Esophagus muscularis mucosa (tissue), 4 donors: ENCODE measurements around the gene IFITM2. TPM values are rescaled to one million over a fixed set of nuclear protein-coding genes. Genes with fewer than 3 reads are reported as not detected.

ENCODE experiments used
- DNase-seq: peaks from one replicate; pipeline ENCODE4 v3.0.0-alpha.2; 2017; ENCODE audit errors: extremely low spot score
- H3K27ac ChIP-seq, 4 donors: fragments of 200-600 bp; sonication (generic); replicated peaks in 1 of 4; 1 replicate in 3 of 4; 2 replicates in 1 of 4; pipeline ENCODE4 v1.5.1; 2016 to 2019; ENCODE audit warnings: mild to moderate bottlenecking in 1 of 4
- H3K27me3 ChIP-seq, 4 donors: fragments of 200-600 bp; sonication (generic); one replicate each; pipeline versions ENCODE4 v1.5.1 to v1.6.0; 2016 to 2019
- H3K36me3 ChIP-seq, 4 donors: fragments of 200-600 bp; sonication (generic); one replicate each; pipeline ENCODE4 v1.5.1; 2016 to 2019
- H3K4me1 ChIP-seq, 4 donors: fragments of 200-600 bp; sonication (generic); one replicate each; pipeline ENCODE4 v1.5.1; 2016 to 2019
- H3K4me3 ChIP-seq, 4 donors: fragments of 200-600 bp; sonication (generic); 1 replicate in 2 of 4; 2 replicates in 2 of 4; pipeline ENCODE4 v1.5.1; 2016 to 2019; ENCODE audit warnings: mild to moderate bottlenecking in 4 of 4, moderate library complexity in 1 of 4
- H3K9me3 ChIP-seq, 4 donors: fragments of 200-600 bp; sonication (generic); 1 replicate in 3 of 4; 2 replicates in 1 of 4; pipeline ENCODE4 v1.5.1; 2016 to 2019
- EP300 ChIP-seq: sonication (generic); formaldehyde crosslinking; IDR thresholded peaks from one replicate; pipeline ENCODE4 v1.6.1; 2017; ENCODE audit warnings: antibody characterized with exemption
- POLR2A ChIP-seq: fragments of 450-650 bp; IDR thresholded peaks from one replicate; pipeline ENCODE4 v1.6.1; 2017; ENCODE audit warnings: antibody characterized with exemption, moderate library complexity, mild to moderate bottlenecking, low read depth
- POLR2AphosphoS5 ChIP-seq, 2 donors: sonication (generic); formaldehyde crosslinking; IDR thresholded peaks; one replicate each; pipeline ENCODE4 v1.6.1; 2017; ENCODE audit warnings: antibody characterized with exemption in 2 of 2
- WGBS: methylation state at CpG from one replicate; pipeline ENCODE4 v1.1.5; 2018; 5-methylcytosine and 5-hydroxymethylcytosine counted together
- intact Hi-C: fragments of 100-400 bp; cut with DNase I; formaldehyde crosslinking; loops from one replicate; pipeline ENCODE4 v1.15.1; 2023
- small RNA-seq, 3 donors: library from RNA; depleted of rRNA; stranded (forward); fragments of <200 nt; gene quantifications; one replicate each; pipeline ENCODE3, GENCODE V24; 2016
- total RNA-seq, 4 donors: library from RNA; depleted of rRNA; stranded (reverse); fragments of >200 nt; gene quantifications; one replicate each; pipeline versions ENCODE4 v1.1.0 to v1.2.1, GENCODE V29; 2016
- TF ChIP-seq, protein P1 (sequence below), 3 experiments: fragments of 200-600 bp in 2 of 3; fragments of 450-650 bp in 1 of 3; sonication (generic) in 2 of 3; IDR thresholded peaks; one replicate each; pipeline ENCODE4 v1.5.1; 2017 to 2019; ENCODE audit warnings: antibody characterized with exemption in 3 of 3, mild to moderate bottlenecking in 2 of 3, moderate library complexity in 1 of 3

IFITM2 gene
- total RNA-seq, 4 donors from 2014 or later: 92.2 to 235 (median 194) TPM

DNA sequence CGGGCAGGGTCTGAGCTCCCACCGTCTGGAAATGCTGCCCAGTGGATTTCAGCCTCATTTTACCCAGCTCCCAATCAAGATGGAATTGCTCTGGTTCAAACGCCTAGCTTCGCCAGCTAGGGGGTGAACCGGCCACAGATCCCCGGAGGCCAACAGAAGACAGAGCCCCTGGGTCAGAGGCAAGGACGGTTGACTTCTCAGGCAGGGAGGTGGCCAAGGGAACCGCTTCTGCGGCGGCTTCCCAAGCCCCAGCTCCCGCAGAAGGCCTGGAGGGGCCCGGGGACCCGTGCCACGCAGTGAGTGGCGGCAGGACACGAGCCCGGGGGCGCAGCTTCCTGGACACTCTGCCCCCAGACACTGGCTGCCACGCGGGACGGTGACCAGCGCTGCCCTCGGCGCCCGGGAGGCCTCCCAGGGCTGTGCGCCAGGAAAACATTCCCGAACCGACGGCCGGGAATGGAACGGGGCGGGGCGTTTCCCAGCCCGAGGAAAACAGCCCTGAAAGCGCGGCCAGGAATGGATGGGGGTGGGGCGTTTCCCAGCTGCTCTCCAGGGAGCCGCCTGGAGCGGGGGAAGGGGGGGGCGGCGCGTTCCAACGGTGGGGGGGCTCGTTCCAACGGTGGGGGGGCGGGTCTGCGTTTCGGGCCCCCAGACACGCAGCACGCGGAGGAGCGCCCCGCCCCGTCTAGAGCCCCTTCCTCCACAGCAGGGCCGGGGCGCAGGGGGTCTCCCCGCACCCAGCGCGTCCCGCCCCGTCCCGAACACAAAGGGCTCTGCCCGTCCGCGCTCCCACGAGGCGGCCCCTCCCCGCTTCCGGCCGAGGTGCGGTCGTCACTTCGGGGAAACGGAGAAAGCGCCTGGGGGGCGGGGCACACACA lies 48.2 kb downstream of the IFITM2 start:
- Histone ChIP-seq H3K9me3 (peaks cover 0 to 3% (median under 1%) of the 10 kb centered on the region in 4 donors), H3K4me3 (peak overlapping the region; percentile 50 to 66 (median 55)), H3K27me3 (no peaks in the 10 kb centered on the region), H3K27ac (peak overlapping the region; percentile 96 to 99 (median 98)), H3K36me3 (no peaks in the 10 kb centered on the region), H3K4me1 (peaks cover 36 to 65% (median 55%) of the 10 kb centered on the region in 4 donors)
- intact Hi-C loops: no loop called here
- TF ChIP-seq POLR2A: peak; percentile 72
- TF ChIP-seq POLR2AphosphoS5 (IDR thresholded peaks at IDR 0.05): peak; percentile 89 to 92
- TF ChIP-seq, protein P1, sequence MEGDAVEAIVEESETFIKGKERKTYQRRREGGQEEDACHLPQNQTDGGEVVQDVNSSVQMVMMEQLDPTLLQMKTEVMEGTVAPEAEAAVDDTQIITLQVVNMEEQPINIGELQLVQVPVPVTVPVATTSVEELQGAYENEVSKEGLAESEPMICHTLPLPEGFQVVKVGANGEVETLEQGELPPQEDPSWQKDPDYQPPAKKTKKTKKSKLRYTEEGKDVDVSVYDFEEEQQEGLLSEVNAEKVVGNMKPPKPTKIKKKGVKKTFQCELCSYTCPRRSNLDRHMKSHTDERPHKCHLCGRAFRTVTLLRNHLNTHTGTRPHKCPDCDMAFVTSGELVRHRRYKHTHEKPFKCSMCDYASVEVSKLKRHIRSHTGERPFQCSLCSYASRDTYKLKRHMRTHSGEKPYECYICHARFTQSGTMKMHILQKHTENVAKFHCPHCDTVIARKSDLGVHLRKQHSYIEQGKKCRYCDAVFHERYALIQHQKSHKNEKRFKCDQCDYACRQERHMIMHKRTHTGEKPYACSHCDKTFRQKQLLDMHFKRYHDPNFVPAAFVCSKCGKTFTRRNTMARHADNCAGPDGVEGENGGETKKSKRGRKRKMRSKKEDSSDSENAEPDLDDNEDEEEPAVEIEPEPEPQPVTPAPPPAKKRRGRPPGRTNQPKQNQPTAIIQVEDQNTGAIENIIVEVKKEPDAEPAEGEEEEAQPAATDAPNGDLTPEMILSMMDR (IDR thresholded peaks at IDR 0.05): no peak
- TF ChIP-seq EP300: peak; percentile 88
- peak; percentile 98 for DNase-seq
- 10% methylated on average over 16 of the region's 76 CpGs for WGBS

DNA sequence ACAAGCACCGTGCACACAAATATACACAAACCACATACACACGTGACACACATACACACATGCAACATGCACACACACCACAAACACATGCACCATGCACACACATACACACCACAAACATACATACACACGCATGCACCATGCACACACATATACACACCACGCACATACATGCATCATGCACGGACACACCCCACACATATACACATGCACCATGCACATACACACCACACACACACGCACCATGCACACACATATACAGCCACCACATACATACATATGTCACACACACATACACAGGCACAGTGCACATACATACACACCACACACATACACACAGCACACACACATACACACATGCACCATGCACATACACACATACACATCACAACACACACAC lies 49.0 kb downstream of the IFITM2 start:
- H3K36me3 ChIP-seq: no peaks in the 10 kb centered on the region
- H3K27me3 ChIP-seq: no peaks in the 10 kb centered on the region
- intact Hi-C loops: no loop called here
- peaks cover 32 to 57% (median 53%) of the 10 kb centered on the region in 4 donors for H3K4me1 ChIP-seq
- H3K27ac ChIP-seq: no peak overlapping the region
- H3K4me3 ChIP-seq: no peak overlapping the region
- H3K9me3 ChIP-seq: peaks cover 0 to 11% (median 4%) of the 10 kb centered on the region in 4 donors
- no peak for DNase-seq
- no peak for TF ChIP-seq POLR2A
- TF ChIP-seq EP300: no peak
- TF ChIP-seq, protein P1 (IDR thresholded peaks at IDR 0.05): no peak
- TF ChIP-seq POLR2AphosphoS5 (IDR thresholded peaks at IDR 0.05): no peak
- 77% methylated on average over 6 of the region's 6 CpGs for WGBS

DNA sequence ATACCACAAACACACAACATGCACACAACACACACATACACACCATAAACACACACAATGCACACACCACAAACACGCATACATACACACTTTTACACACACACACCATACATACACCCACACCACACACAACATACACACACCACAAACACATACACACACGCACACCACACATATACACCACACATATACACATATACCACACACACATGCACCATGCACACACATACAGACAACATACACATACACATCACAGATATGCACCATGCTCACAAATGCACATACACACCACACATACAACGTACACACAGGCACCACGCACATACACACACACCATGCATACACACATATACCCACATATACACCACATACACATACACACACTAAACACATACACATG lies 50.0 kb downstream of the IFITM2 start:
- H3K9me3 ChIP-seq: peaks cover 0 to 11% (median 4%) of the 10 kb centered on the region in 4 donors
- H3K4me3 ChIP-seq: no peak overlapping the region
- WGBS: 85% methylated on average over 4 of the region's 4 CpGs
- TF ChIP-seq EP300 (no peak), POLR2AphosphoS5 (IDR thresholded peaks at IDR 0.05) (no peak), POLR2A (no peak)
- TF ChIP-seq, protein P1 (IDR thresholded peaks at IDR 0.05): no peak
- peaks cover 29 to 53% (median 48%) of the 10 kb centered on the region in 4 donors for H3K4me1 ChIP-seq
- no peaks in the 10 kb centered on the region for H3K36me3 ChIP-seq
- H3K27me3 ChIP-seq: no peaks in the 10 kb centered on the region
- no peak for DNase-seq
- H3K27ac ChIP-seq: no peak overlapping the region
- intact Hi-C loops: no loop called here

DNA sequence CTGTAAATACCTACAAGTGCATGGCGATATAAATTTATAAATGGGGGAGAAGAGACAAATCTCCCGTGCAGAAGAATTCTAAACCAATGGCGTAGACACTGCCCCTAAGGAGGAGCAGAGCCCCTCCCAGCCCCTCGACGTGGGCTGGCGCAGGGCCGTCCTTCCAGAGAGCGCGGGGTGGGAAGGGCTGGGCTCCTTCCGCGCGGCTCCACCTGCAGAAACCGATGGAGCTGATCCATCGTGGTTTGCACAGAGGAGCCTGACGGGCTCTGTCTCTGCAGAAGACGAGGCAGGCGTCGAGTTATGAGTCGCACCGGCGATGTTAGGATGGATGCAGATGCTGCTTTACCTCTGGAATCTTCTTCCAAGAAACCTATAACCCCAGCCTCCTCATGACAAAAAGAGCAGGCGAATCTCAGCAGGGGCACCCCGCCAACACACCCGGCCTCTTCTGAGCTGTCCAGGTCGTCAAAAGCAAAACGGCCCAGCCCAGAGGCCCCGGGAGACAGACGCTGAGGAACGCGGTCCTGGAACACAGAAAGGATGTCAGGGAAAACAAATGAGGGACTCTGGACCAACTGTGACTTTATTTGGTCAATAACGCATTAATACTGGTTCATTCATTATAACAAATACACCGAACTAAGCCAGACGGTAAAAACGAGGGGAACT lies 50.6 kb downstream of the IFITM2 start:
- 42% methylated on average over 33 of the region's 34 CpGs for WGBS
- H3K27ac ChIP-seq: peak overlapping the region in 3 of 4 donors; percentile 49 to 74 (median 55)

More for the DNA sequence above, 50.6 kb downstream of the IFITM2 start:
- intact Hi-C loops: loop anchor here (2.0 kb wide), 1 partner anchor 53 kb away; no protein-coding TSS in a partner anchor
- H3K4me3 ChIP-seq: peak overlapping the region in 1 of 4 donors; percentile 22
- no peaks in the 10 kb centered on the region for H3K27me3 ChIP-seq
- no peaks in the 10 kb centered on the region for H3K36me3 ChIP-seq
- TF ChIP-seq, protein P1 (IDR thresholded peaks at IDR 0.05): no peak
- peak in 1 of 2 donors; percentile 24 for TF ChIP-seq POLR2AphosphoS5 (IDR thresholded peaks at IDR 0.05)
- peaks cover 0 to 11% (median 4%) of the 10 kb centered on the region in 4 donors for H3K9me3 ChIP-seq
- peaks cover 22 to 46% (median 41%) of the 10 kb centered on the region in 4 donors for H3K4me1 ChIP-seq
- DNase-seq: no peak

Small RNA genes within 50 kb of the gene (small RNA-seq; reads per million reads assigned to genes)
- 0 reads per million in 3 donors for gene AC136475.6

Other genes with a start within 250 kb of the IFITM2 start
- gene SCGB1C1, start 114.7 kb upstream of the IFITM2 start, total RNA-seq: not detected
- 10 to 100 TPM; 16.2 to 32.9 (median 30.5) TPM for gene BET1L, start 100.4 kb upstream of the IFITM2 start, total RNA-seq
- 100 to 1,000 TPM in 3 of 4 donors, 10 to 100 TPM in 1; 76.8 to 137 (median 123) TPM for gene RIC8A, start 100.1 kb upstream of the IFITM2 start, total RNA-seq
- 10 to 100 TPM in 3 of 4 donors, 1 to 10 TPM in 1; 7.9 to 20.1 (median 14.0) TPM for gene SIRT3, start 71.5 kb upstream of the IFITM2 start, total RNA-seq
- 100 to 1,000 TPM in 1 of 4 donors, 10 to 100 TPM in 3; 86.4 to 124 (median 94.1) TPM for gene PSMD13, start 70.8 kb upstream of the IFITM2 start, total RNA-seq
- 1 to 10 TPM in 1 of 4 donors, under 1 TPM in 2, not detected in 1; 0.13 to 2.2 (median 0.42) TPM for gene NLRP6, start 29.4 kb upstream of the IFITM2 start, total RNA-seq
- 10 to 100 TPM; 13.3 to 23.7 (median 18.8) TPM for gene PGGHG, start 18.7 kb upstream of the IFITM2 start, total RNA-seq
- gene IFITM5, start 8.3 kb upstream of the IFITM2 start, total RNA-seq: not detected
- 100 to 1,000 TPM in 3 of 4 donors, 10 to 100 TPM in 1; 60.6 to 197 (median 171) TPM for gene IFITM1, start 6.2 kb downstream of the IFITM2 start, total RNA-seq
- 100 to 1,000 TPM; 290 to 513 (median 410) TPM for gene IFITM3, start 13.0 kb downstream of the IFITM2 start, total RNA-seq
- 10 to 100 TPM in 1 of 4 donors, 1 to 10 TPM in 3; 2.5 to 12.0 (median 5.7) TPM for gene B4GALNT4, start 61.7 kb downstream of the IFITM2 start, total RNA-seq
- gene PKP3, start 86.4 kb downstream of the IFITM2 start, total RNA-seq: 1 to 10 TPM in 1 of 4 donors, under 1 TPM in 3; 0.17 to 1.1 (median 0.51) TPM
- gene SIGIRR, start 107.2 kb downstream of the IFITM2 start, total RNA-seq: 10 to 100 TPM; 45.7 to 72.9 (median 50.5) TPM
- under 1 TPM in 3 of 4 donors, not detected in 1; 0.11 to 0.42 (median 0.32) TPM for gene ANO9, start 134.2 kb downstream of the IFITM2 start, total RNA-seq
- gene PTDSS2, start 142.5 kb downstream of the IFITM2 start, total RNA-seq: 10 to 100 TPM; 23.9 to 58.3 (median 30.2) TPM
- gene RNH1, start 199.4 kb downstream of the IFITM2 start, total RNA-seq: 100 to 1,000 TPM; 280 to 367 (median 334) TPM
- 10 to 100 TPM; 45.7 to 85.2 (median 61.7) TPM for gene HRAS, start 227.8 kb downstream of the IFITM2 start, total RNA-seq
- under 1 TPM in 2 of 4 donors, not detected in 2; 0.19 to 0.33 TPM for gene LRRC56, start 229.7 kb downstream of the IFITM2 start, total RNA-seq